ENCODE data around the gene MEIS2.

DNA sequence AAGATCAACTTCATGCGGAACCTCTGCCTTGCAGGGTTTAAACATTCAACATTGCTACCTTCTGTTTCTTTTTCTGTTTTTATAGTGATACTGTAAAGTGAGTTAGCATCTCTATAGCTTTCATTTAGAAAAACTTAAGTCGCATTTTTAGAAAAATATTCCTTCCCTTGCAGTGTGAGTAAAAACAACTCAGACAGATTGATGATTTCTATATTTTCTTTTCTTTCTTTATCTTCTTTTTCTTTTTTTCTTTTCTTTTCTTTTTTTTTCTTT, 2.8 kb upstream of the MEIS2 start:
- TF ChIP-seq, protein P1, sequence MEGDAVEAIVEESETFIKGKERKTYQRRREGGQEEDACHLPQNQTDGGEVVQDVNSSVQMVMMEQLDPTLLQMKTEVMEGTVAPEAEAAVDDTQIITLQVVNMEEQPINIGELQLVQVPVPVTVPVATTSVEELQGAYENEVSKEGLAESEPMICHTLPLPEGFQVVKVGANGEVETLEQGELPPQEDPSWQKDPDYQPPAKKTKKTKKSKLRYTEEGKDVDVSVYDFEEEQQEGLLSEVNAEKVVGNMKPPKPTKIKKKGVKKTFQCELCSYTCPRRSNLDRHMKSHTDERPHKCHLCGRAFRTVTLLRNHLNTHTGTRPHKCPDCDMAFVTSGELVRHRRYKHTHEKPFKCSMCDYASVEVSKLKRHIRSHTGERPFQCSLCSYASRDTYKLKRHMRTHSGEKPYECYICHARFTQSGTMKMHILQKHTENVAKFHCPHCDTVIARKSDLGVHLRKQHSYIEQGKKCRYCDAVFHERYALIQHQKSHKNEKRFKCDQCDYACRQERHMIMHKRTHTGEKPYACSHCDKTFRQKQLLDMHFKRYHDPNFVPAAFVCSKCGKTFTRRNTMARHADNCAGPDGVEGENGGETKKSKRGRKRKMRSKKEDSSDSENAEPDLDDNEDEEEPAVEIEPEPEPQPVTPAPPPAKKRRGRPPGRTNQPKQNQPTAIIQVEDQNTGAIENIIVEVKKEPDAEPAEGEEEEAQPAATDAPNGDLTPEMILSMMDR (IDR thresholded peaks at IDR 0.05; ENCODE audit: poor library complexity, severe bottlenecking) = no peak
- TF ChIP-seq EZH2 (IDR thresholded peaks at IDR 0.05; ENCODE audit: borderline replicate concordance, insufficient read depth, low read length, poor library complexity, severe bottlenecking) = no peak
- no peak for TF ChIP-seq POLR2AphosphoS5 (IDR thresholded peaks at IDR 0.05)
- TF ChIP-seq, protein P2, sequence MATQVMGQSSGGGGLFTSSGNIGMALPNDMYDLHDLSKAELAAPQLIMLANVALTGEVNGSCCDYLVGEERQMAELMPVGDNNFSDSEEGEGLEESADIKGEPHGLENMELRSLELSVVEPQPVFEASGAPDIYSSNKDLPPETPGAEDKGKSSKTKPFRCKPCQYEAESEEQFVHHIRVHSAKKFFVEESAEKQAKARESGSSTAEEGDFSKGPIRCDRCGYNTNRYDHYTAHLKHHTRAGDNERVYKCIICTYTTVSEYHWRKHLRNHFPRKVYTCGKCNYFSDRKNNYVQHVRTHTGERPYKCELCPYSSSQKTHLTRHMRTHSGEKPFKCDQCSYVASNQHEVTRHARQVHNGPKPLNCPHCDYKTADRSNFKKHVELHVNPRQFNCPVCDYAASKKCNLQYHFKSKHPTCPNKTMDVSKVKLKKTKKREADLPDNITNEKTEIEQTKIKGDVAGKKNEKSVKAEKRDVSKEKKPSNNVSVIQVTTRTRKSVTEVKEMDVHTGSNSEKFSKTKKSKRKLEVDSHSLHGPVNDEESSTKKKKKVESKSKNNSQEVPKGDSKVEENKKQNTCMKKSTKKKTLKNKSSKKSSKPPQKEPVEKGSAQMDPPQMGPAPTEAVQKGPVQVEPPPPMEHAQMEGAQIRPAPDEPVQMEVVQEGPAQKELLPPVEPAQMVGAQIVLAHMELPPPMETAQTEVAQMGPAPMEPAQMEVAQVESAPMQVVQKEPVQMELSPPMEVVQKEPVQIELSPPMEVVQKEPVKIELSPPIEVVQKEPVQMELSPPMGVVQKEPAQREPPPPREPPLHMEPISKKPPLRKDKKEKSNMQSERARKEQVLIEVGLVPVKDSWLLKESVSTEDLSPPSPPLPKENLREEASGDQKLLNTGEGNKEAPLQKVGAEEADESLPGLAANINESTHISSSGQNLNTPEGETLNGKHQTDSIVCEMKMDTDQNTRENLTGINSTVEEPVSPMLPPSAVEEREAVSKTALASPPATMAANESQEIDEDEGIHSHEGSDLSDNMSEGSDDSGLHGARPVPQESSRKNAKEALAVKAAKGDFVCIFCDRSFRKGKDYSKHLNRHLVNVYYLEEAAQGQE (IDR thresholded peaks at IDR 0.05; ENCODE audit: borderline replicate concordance) = no peak
